HG02798 (cell line): ENCODE data around the gene DHH.

Source experiments
- ATAC-seq: cut with Tn5 transposase; IDR thresholded peaks from one replicate; pipeline ENCODE4 v1.9.1; 2021; ENCODE audit warnings: mild to moderate bottlenecking; ENCODE audit not compliant: unreplicated experiment, poor library complexity

The DHH gene

GRCh38 chr12:49051777-49052438 is 42.7 kb downstream of the DHH start:
- no peak for ATAC-seq

- ATAC-seq: no peak
These were observed 43.2 kb downstream of the DHH start for GRCh38 chr12:49051373-49051764.

- ATAC-seq: no peak
These were observed 43.9 kb downstream of the DHH start for GRCh38 chr12:49050507-49051372.

- no peak for ATAC-seq
These were observed 44.9 kb downstream of the DHH start for GRCh38 chr12:49049566-49050224.

- ATAC-seq: no peak
These were observed 45.6 kb downstream of the DHH start for GRCh38 chr12:49048953-49049352.

GRCh38 chr12:49046129-49046895 is 48.3 kb downstream of the DHH start:
- ATAC-seq: no peak

- ATAC-seq: no peak
These were observed 49.9 kb downstream of the DHH start for GRCh38 chr12:49044660-49045059.

GRCh38 chr12:49043856-49044258 is 50.7 kb downstream of the DHH start:
- no peak for ATAC-seq

GRCh38 chr12:49043241-49043640 is 51.4 kb downstream of the DHH start:
- no peak for ATAC-seq

GRCh38 chr12:49041881-49042484 is 52.6 kb downstream of the DHH start:
- ATAC-seq: no peak

- no peak for ATAC-seq
These were observed 53.3 kb downstream of the DHH start for GRCh38 chr12:49041036-49041880.

GRCh38 chr12:49040364-49040855 is 54.2 kb downstream of the DHH start:
- no peak for ATAC-seq

- ATAC-seq: no peak
These were observed 54.9 kb downstream of the DHH start for GRCh38 chr12:49039421-49040363.

- no peak for ATAC-seq
These were observed 56.2 kb downstream of the DHH start for GRCh38 chr12:49038291-49038955.

- no peak for ATAC-seq
These were observed 56.7 kb downstream of the DHH start for GRCh38 chr12:49037947-49038237.

- ATAC-seq: no peak
These were observed 57.3 kb downstream of the DHH start for GRCh38 chr12:49037111-49037946.
